ENCODE measurements around the gene NT5M. TPM values are rescaled to one million over a fixed set of nuclear protein-coding genes. Genes with fewer than 3 reads are reported as not detected.
"Not testable (repeated sequence)": the region's sequence is repeated elsewhere in the genome, so short reads cannot be mapped to it uniquely, and the experiment has no call there.

NT5M gene
- total and polyA plus RNA-seq, 2 donors (not counting 1 experiment from before 2014, with no cell fraction given), result 0.37 to 1.2 TPM

GRCh38 chr17:17382971-17383370 is 79.8 kb downstream of the NT5M start:
- Histone ChIP-seq H3K9ac (ENCODE audit: insufficient read depth, low read length) (no peak overlapping the region), H3K27me3 (ENCODE audit: control insufficient read depth, insufficient read depth, low read length) (peaks cover 12% of the 10 kb centered on the region), H2AFZ (ENCODE audit: low read length) (no peak overlapping the region), H3K4me1 (ENCODE audit: control insufficient read depth, extremely low read depth, insufficient read depth, low read length) (no peaks in the 10 kb centered on the region), H3K36me3 (ENCODE audit: control insufficient read depth, insufficient read depth, low read length) (no peaks in the 10 kb centered on the region), H3K27ac (ENCODE audit: insufficient read depth, low read length) (no peak overlapping the region), H4K20me1 (ENCODE audit: control insufficient read depth, extremely low read depth, insufficient read depth, low read length) (no peaks in the 10 kb centered on the region), H3K4me2 (ENCODE audit: extremely low read depth, insufficient read depth, low read length) (no peak overlapping the region), H3K4me3 (replicated peaks in 1 of 4; ENCODE audit: control extremely low read depth in 1 of 4, insufficient read depth in 1 of 4, low read depth in 3 of 4, low read length in 4 of 4) (no peak overlapping the region), H3K79me2 (ENCODE audit: control insufficient read depth, insufficient read depth, low read length) (no peaks in the 10 kb centered on the region), H3K9me3 (ENCODE audit: control insufficient read depth, insufficient read depth, low read depth, low read length) (no peaks in the 10 kb centered on the region)
- no peak for DNase-seq (ENCODE audit: low read depth in 2 of 2)
- no peak for TF ChIP-seq EZH2 (IDR thresholded peaks at IDR 0.05; ENCODE audit: low read length, missing control alignments)
- TF ChIP-seq CTCF (conservative IDR thresholded peaks at IDR 0.05 in 1 of 2, IDR thresholded peaks at IDR 0.05 in 1 of 2; ENCODE audit: low read depth in 1 of 2, low read length in 2 of 2), result no peak

- not testable (repeated sequence) for H3K9ac ChIP-seq (ENCODE audit: insufficient read depth, low read length); H3K4me3 ChIP-seq (replicated peaks in 1 of 4; ENCODE audit: control extremely low read depth in 1 of 4, insufficient read depth in 1 of 4, low read depth in 3 of 4, low read length in 4 of 4); DNase-seq (ENCODE audit: low read depth in 2 of 2); H3K4me2 ChIP-seq (ENCODE audit: extremely low read depth, insufficient read depth, low read length); H3K36me3 ChIP-seq (ENCODE audit: control insufficient read depth, insufficient read depth, low read length); H2AFZ ChIP-seq (ENCODE audit: low read length); H3K9me3 ChIP-seq (ENCODE audit: control insufficient read depth, insufficient read depth, low read depth, low read length); H3K4me1 ChIP-seq (ENCODE audit: control insufficient read depth, extremely low read depth, insufficient read depth, low read length); H4K20me1 ChIP-seq (ENCODE audit: control insufficient read depth, extremely low read depth, insufficient read depth, low read length); H3K27ac ChIP-seq (ENCODE audit: insufficient read depth, low read length); H3K79me2 ChIP-seq (ENCODE audit: control insufficient read depth, insufficient read depth, low read length)
- peaks cover 12% of the 10 kb centered on the region for H3K27me3 ChIP-seq (ENCODE audit: control insufficient read depth, insufficient read depth, low read length)
These were observed 80.5 kb downstream of the NT5M start for GRCh38 chr17:17383431-17384290.

- Histone ChIP-seq H3K36me3 (ENCODE audit: control insufficient read depth, insufficient read depth, low read length) (no peaks in the 10 kb centered on the region), H3K4me3 (replicated peaks in 1 of 4; ENCODE audit: control extremely low read depth in 1 of 4, insufficient read depth in 1 of 4, low read depth in 3 of 4, low read length in 4 of 4) (no peak overlapping the region), H2AFZ (ENCODE audit: low read length) (no peak overlapping the region), H4K20me1 (ENCODE audit: control insufficient read depth, extremely low read depth, insufficient read depth, low read length) (no peaks in the 10 kb centered on the region), H3K4me1 (ENCODE audit: control insufficient read depth, extremely low read depth, insufficient read depth, low read length) (no peaks in the 10 kb centered on the region), H3K79me2 (ENCODE audit: control insufficient read depth, insufficient read depth, low read length) (no peaks in the 10 kb centered on the region), H3K27ac (ENCODE audit: insufficient read depth, low read length) (no peak overlapping the region), H3K27me3 (ENCODE audit: control insufficient read depth, insufficient read depth, low read length) (peaks cover 12% of the 10 kb centered on the region), H3K4me2 (ENCODE audit: extremely low read depth, insufficient read depth, low read length) (no peak overlapping the region), H3K9ac (ENCODE audit: insufficient read depth, low read length) (no peak overlapping the region), H3K9me3 (ENCODE audit: control insufficient read depth, insufficient read depth, low read depth, low read length) (no peaks in the 10 kb centered on the region)
- TF ChIP-seq CTCF (conservative IDR thresholded peaks at IDR 0.05 in 1 of 2, IDR thresholded peaks at IDR 0.05 in 1 of 2; ENCODE audit: low read depth in 1 of 2, low read length in 2 of 2), result no peak
- no peak for TF ChIP-seq EZH2 (IDR thresholded peaks at IDR 0.05; ENCODE audit: low read length, missing control alignments)
- no peak for DNase-seq (ENCODE audit: low read depth in 2 of 2)
These were observed 81.1 kb downstream of the NT5M start for GRCh38 chr17:17384291-17384615.
